HepG2 (cell line): ENCODE measurements around the gene FAM20A. TPM values are rescaled to one million over a fixed set of nuclear protein-coding genes. Genes with fewer than 3 reads are reported as not detected.

ENCODE experiments used
- ARNT2 ChIP-seq: sonication (generic); formaldehyde crosslinking; IDR thresholded peaks from 2 replicates; pipeline ENCODE4 v1.8.0; 2022; ENCODE audit warnings: mild to moderate bottlenecking, low read depth, missing genetic modification reagents, moderate library complexity
- ATF7-NPFF ChIP-seq: sonication (generic); formaldehyde crosslinking; IDR thresholded peaks from 2 replicates; pipeline ENCODE4 v1.8.1; 2023; ENCODE audit warnings: mild to moderate bottlenecking, low read depth, missing genetic modification reagents, moderate library complexity
- HDAC6 ChIP-seq: fragments of 200-600 bp; sonication (generic); IDR thresholded peaks from 2 replicates; pipeline ENCODE4 v1.7.0; 2017; ENCODE audit warnings: mild to moderate bottlenecking, antibody characterized with exemption, low read length, low read depth
- JDP2 ChIP-seq: sonication (generic); formaldehyde crosslinking; IDR thresholded peaks from 2 replicates; pipeline ENCODE4 v1.8.1; 2022; ENCODE audit warnings: missing genetic modification reagents, borderline replicate concordance
- MXD4 ChIP-seq: IDR thresholded peaks from 2 replicates; pipeline ENCODE4 v1.6.1; 2016; ENCODE audit warnings: mild to moderate bottlenecking, missing biosample characterization, missing genetic modification reagents
- NCOA1 ChIP-seq: sonication (generic); formaldehyde crosslinking; IDR thresholded peaks from 2 replicates; pipeline ENCODE4 v1.9.0; 2021; ENCODE audit warnings: missing genetic modification reagents
- PHF8 ChIP-seq: sonication (generic); formaldehyde crosslinking; IDR thresholded peaks from 2 replicates; pipeline ENCODE4 v1.5.0; 2020; ENCODE audit warnings: missing genetic modification reagents
- RXRA ChIP-seq: sonication (generic); formaldehyde crosslinking; IDR thresholded peaks from 2 replicates; pipeline ENCODE4 v1.5.1; 2020; ENCODE audit warnings: missing genetic modification reagents
- SMAD3 ChIP-seq: sonication (generic); formaldehyde crosslinking; IDR thresholded peaks from 2 replicates; pipeline ENCODE4 v1.4.0; 2020; ENCODE audit warnings: missing genetic modification reagents
- ZKSCAN8 ChIP-seq: IDR thresholded peaks from 2 replicates; pipeline ENCODE4 v1.6.1; 2016; ENCODE audit warnings: borderline replicate concordance, missing genetic modification reagents, missing compliant biosample characterization
- ZNF256 ChIP-seq: sonication (generic); formaldehyde crosslinking; conservative IDR thresholded peaks from 2 replicates; pipeline ENCODE4 v1.4.0; 2020; ENCODE audit warnings: missing genetic modification reagents
- ZNF547 ChIP-seq: sonication (generic); formaldehyde crosslinking; IDR thresholded peaks from 2 replicates; pipeline ENCODE4 v1.5.1; 2020; ENCODE audit warnings: mild to moderate bottlenecking, missing genetic modification reagents
- ZNF878 ChIP-seq: sonication (generic); formaldehyde crosslinking; IDR thresholded peaks from 2 replicates; pipeline ENCODE4 v1.8.1; 2023; ENCODE audit warnings: mild to moderate bottlenecking, missing genetic modification reagents, moderate library complexity
- polyA plus RNA-seq, 8 experiments: library from polyadenylated mRNA; depleted of rRNA in 3 of 8; stranded (reverse) in 7 of 8; unstranded in 1 of 8; fragments of >200 nt; fragmentation: Illumina TruSeq in 4 of 8; extraction: Trizol in 4 of 8; gene quantifications; 2 replicates each; pipeline versions ENCODE4 v1.2.1 to v1.2.3, GENCODE V29; 2011 to 2016; ENCODE audit warnings: low read depth in 4 of 8, missing spikeins in 1 of 8, mixed read lengths in 1 of 8; ENCODE audit not compliant: insufficient read depth in 1 of 8
- total RNA-seq, 5 experiments: library from RNA; depleted of rRNA; stranded (reverse); fragments of >200 nt; fragmentation: Illumina TruSeq; extraction: Trizol; gene quantifications; 2 replicates each; pipeline ENCODE4 v1.2.3, GENCODE V29; 2016; ENCODE audit warnings: low read depth in 1 of 5
- TF ChIP-seq, protein P1 (sequence below): IDR thresholded peaks from 2 replicates; pipeline ENCODE4 v1.6.1; 2016
- TF ChIP-seq, protein P2 (sequence below): sonication (generic); formaldehyde crosslinking; IDR thresholded peaks from 2 replicates; pipeline ENCODE4 v1.4.0; 2020; ENCODE audit warnings: missing genetic modification reagents, borderline replicate concordance
- TF ChIP-seq, protein P3 (sequence below): sonication (generic); formaldehyde crosslinking; IDR thresholded peaks from 2 replicates; pipeline ENCODE4 v1.8.1; 2023; ENCODE audit warnings: mild to moderate bottlenecking, missing genetic modification reagents, borderline replicate concordance
- TF ChIP-seq, protein P4 (sequence below): sonication (generic); formaldehyde crosslinking; IDR thresholded peaks from 2 replicates; pipeline ENCODE4 v1.8.0; 2022; ENCODE audit warnings: mild to moderate bottlenecking, missing genetic modification reagents, borderline replicate concordance
- TF ChIP-seq, protein P5 (sequence below): sonication (generic); formaldehyde crosslinking; IDR thresholded peaks from 2 replicates; pipeline ENCODE4 v1.4.0; 2020; ENCODE audit warnings: missing genetic modification reagents, borderline replicate concordance

Gene FAM20A
- total and polyA plus RNA-seq, 2 of the 13 experiments (the other 11 are each of a cell fraction or from before 2014, with no cell fraction given) = 9.3 to 20.7 TPM

DNA sequence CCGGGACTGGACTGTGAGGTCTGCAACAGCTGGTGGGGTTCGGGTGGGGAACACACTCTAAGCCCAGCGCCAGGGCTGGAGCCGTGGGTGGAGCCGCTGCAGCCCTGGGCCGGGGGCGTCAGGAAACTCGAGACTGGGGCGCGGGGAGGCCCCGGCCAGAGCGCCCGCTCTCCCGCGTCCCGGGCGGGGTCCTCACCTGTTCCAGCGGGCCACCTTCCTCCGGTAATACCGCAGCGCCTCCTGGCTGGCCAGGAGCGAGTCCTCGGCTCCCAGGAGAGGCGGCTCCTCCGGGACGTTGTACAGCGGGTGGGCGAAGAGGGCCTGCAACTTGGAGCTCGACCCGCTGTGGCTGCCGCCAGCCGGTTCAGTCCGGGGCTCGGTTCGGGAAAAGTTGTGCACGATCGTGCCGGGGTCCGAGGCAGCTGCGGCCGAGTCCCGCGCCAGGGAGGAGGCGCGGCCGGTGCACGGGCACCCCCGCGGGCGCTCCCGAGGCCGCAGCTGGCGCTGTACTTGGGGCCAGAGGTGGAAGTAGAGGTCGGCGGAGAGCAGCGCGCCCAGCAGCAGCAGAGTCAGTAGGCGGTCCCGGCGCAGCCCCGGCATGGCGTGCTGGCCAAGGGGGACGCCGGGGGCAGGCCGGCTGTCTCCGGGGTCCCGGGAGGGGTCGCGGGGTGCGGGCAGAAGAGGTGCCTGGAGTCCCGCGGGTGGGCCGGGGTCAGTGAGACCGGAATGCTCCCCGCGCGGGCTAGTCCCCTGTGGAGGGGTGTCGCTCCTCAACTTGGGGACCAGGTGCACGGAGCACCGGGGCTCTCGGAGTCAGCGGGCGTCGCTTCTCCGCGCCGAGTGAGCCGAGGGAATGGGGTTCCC lies 868 bp downstream of the FAM20A start (continued):
- TF ChIP-seq, protein P1, sequence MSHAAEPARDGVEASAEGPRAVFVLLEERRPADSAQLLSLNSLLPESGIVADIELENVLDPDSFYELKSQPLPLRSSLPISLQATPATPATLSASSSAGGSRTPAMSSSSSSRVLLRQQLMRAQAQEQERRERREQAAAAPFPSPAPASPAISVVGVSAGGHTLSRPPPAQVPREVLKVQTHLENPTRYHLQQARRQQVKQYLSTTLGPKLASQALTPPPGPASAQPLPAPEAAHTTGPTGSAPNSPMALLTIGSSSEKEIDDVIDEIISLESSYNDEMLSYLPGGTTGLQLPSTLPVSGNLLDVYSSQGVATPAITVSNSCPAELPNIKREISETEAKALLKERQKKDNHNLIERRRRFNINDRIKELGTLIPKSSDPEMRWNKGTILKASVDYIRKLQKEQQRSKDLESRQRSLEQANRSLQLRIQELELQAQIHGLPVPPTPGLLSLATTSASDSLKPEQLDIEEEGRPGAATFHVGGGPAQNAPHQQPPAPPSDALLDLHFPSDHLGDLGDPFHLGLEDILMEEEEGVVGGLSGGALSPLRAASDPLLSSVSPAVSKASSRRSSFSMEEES (CRISPR knock-in tag) = peak; percentile 34; the same call in 1 of the 2 replicates
- TF ChIP-seq ATF7-NPFF (CRISPR knock-in tag) = peak; percentile 86
- peak; percentile 41; the same call in 1 of the 2 replicates for TF ChIP-seq MXD4 (CRISPR knock-in tag)
- TF ChIP-seq ZNF878 (CRISPR knock-in tag) = no peak
- TF ChIP-seq, protein P2, sequence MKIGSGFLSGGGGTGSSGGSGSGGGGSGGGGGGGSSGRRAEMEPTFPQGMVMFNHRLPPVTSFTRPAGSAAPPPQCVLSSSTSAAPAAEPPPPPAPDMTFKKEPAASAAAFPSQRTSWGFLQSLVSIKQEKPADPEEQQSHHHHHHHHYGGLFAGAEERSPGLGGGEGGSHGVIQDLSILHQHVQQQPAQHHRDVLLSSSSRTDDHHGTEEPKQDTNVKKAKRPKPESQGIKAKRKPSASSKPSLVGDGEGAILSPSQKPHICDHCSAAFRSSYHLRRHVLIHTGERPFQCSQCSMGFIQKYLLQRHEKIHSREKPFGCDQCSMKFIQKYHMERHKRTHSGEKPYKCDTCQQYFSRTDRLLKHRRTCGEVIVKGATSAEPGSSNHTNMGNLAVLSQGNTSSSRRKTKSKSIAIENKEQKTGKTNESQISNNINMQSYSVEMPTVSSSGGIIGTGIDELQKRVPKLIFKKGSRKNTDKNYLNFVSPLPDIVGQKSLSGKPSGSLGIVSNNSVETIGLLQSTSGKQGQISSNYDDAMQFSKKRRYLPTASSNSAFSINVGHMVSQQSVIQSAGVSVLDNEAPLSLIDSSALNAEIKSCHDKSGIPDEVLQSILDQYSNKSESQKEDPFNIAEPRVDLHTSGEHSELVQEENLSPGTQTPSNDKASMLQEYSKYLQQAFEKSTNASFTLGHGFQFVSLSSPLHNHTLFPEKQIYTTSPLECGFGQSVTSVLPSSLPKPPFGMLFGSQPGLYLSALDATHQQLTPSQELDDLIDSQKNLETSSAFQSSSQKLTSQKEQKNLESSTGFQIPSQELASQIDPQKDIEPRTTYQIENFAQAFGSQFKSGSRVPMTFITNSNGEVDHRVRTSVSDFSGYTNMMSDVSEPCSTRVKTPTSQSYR (CRISPR knock-in tag) = no peak
- no peak; the same call in 1 of the 2 replicates for TF ChIP-seq ARNT2 (CRISPR knock-in tag)
- TF ChIP-seq, protein P3, sequence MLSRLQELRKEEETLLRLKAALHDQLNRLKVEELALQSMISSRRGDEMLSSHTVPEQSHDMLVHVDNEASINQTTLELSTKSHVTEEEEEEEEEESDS (CRISPR knock-in tag) = peak; percentile 70; the same call in 1 of the 2 replicates
- TF ChIP-seq, protein P4, sequence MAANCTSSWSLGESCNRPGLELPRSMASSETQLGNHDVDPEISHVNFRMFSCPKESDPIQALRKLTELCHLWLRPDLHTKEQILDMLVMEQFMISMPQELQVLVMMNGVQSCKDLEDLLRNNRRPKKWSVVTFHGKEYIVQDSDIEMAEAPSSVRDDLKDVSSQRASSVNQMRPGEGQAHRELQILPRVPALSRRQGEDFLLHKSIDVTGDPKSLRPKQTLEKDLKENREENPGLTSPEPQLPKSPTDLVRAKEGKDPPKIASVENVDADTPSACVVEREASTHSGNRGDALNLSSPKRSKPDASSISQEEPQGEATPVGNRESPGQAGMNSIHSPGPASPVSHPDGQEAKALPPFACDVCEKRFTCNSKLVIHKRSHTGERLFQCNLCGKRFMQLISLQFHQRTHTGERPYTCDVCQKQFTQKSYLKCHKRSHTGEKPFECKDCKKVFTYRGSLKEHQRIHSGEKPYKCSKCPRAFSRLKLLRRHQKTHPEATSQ = 0 out of 2 replicates have a peak, but pooled peaks have one; percentile 51
- TF ChIP-seq ZNF547 (CRISPR knock-in tag) = peak; percentile 50; the same call in 1 of the 2 replicates
- peak; percentile 70 for TF ChIP-seq RXRA (CRISPR knock-in tag)
- TF ChIP-seq HDAC6 = no peak
- 0 out of 2 replicates have a peak, but pooled peaks have one; percentile 30 for TF ChIP-seq ZKSCAN8
- 0 out of 2 replicates have a peak, but pooled peaks have one; percentile 60 for TF ChIP-seq SMAD3 (CRISPR knock-in tag)
- no peak for TF ChIP-seq JDP2 (CRISPR knock-in tag)
- TF ChIP-seq ZNF256 (CRISPR knock-in tag) = 0 out of 2 replicates have a peak, but pooled peaks have one; percentile 38
- TF ChIP-seq PHF8 (CRISPR knock-in tag) = peak; percentile 85
- 0 out of 2 replicates have a peak, but pooled peaks have one; percentile 9 for TF ChIP-seq NCOA1
- TF ChIP-seq, protein P5, sequence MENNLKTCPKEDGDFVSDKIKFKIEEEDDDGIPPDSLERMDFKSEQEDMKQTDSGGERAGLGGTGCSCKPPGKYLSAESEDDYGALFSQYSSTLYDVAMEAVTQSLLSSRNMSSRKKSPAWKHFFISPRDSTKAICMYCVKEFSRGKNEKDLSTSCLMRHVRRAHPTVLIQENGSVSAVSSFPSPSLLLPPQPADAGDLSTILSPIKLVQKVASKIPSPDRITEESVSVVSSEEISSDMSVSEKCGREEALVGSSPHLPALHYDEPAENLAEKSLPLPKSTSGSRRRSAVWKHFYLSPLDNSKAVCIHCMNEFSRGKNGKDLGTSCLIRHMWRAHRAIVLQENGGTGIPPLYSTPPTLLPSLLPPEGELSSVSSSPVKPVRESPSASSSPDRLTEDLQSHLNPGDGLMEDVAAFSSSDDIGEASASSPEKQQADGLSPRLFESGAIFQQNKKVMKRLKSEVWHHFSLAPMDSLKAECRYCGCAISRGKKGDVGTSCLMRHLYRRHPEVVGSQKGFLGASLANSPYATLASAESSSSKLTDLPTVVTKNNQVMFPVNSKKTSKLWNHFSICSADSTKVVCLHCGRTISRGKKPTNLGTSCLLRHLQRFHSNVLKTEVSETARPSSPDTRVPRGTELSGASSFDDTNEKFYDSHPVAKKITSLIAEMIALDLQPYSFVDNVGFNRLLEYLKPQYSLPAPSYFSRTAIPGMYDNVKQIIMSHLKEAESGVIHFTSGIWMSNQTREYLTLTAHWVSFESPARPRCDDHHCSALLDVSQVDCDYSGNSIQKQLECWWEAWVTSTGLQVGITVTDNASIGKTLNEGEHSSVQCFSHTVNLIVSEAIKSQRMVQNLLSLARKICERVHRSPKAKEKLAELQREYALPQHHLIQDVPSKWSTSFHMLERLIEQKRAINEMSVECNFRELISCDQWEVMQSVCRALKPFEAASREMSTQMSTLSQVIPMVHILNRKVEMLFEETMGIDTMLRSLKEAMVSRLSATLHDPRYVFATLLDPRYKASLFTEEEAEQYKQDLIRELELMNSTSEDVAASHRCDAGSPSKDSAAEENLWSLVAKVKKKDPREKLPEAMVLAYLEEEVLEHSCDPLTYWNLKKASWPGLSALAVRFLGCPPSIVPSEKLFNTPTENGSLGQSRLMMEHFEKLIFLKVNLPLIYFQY (CRISPR knock-in tag) = no peak
